GM12878 (cell line): Measurements from ENCODE around the gene PPP2R3A. TPM values are rescaled to one million over a fixed set of nuclear protein-coding genes. Genes with fewer than 3 reads are reported as not detected.

Experiments
- ATAC-seq: fragments of 200-7000 bp; cut with Tn5 transposase; 3 replicates; pipeline ENCODE4 v1.9.1; 2020; ENCODE audit warnings: mild to moderate bottlenecking, moderate library complexity
- BruUV-seq: library from RNA; stranded (reverse); fragments of 400-500 nt; replicated peaks from 2 replicates; lab custom pipeline; 2021; lab: Mats Ljungman, UMichigan
- CTCF ChIA-PET: fragments of 300-600 bp; sonication (Branson Sonifier 250); formaldehyde crosslinking; extraction: SDS; loops from one replicate; lab custom pipeline; 2021; ENCODE audit warnings: inconsistent platforms; lab: Yijun Ruan, JAX
- POLR2A ChIA-PET: fragments of 350-600 bp; formaldehyde crosslinking; extraction: SDS; loops from one replicate; lab custom pipeline; 2021; ENCODE audit warnings: inconsistent platforms; lab: Charles Lee
- RAD21 ChIA-PET: fragments of 300-600 bp; sonication (Branson Sonifier 250); formaldehyde crosslinking; loops from one replicate; lab custom pipeline; 2023; ENCODE audit warnings: antibody characterized with exemption; ENCODE audit not compliant: unreplicated experiment; lab: Charles Lee
- SMC1A ChIA-PET: fragments of 300-600 bp; sonication (Branson Sonifier 250); formaldehyde crosslinking; loops from one replicate; lab custom pipeline; 2023; ENCODE audit not compliant: unreplicated experiment, uncharacterized antibody; lab: Charles Lee
- DNase-seq: peaks from one replicate; pipeline ENCODE4 v3.0.0-alpha.2; 2011; ENCODE audit warnings: low read depth, low spot score
- FAIRE-seq: peaks from 3 replicates; lab custom pipeline; 2011; peaks lifted over from hg19 to GRCh38; lab: Jason Lieb, UNC
- H2AFZ ChIP-seq: 2 replicates; pipeline ENCODE4 v1.6.0; 2011; ENCODE audit warnings: low read depth, low read length, control low read depth; ENCODE audit not compliant: control insufficient read depth
- H3K27ac ChIP-seq: 2 replicates; pipeline ENCODE4 v1.5.1; 2011; ENCODE audit warnings: control low read depth; ENCODE audit not compliant: control insufficient read depth, insufficient read depth
- H3K27me3 ChIP-seq, 2 experiments: replicated peaks in 1 of 2; 2 replicates each; pipeline versions ENCODE4 v1.6.0 to v1.6.1; 2011; ENCODE audit warnings: low read length in 1 of 2; ENCODE audit not compliant: control insufficient read depth in 2 of 2, insufficient read depth in 2 of 2
- H3K36me3 ChIP-seq, 2 experiments: 2 replicates each; pipeline ENCODE4 v1.5.1; 2011; ENCODE audit warnings: low read length in 1 of 2; ENCODE audit not compliant: control insufficient read depth in 2 of 2, insufficient read depth in 2 of 2
- H3K4me1 ChIP-seq: 2 replicates; pipeline ENCODE4 v1.6.1; 2011; ENCODE audit warnings: mild to moderate bottlenecking, low read length, moderate library complexity, mixed read lengths; ENCODE audit not compliant: control insufficient read depth, insufficient read depth
- H3K4me2 ChIP-seq: 2 replicates; pipeline ENCODE4 v1.6.0; 2011; ENCODE audit warnings: control low read depth; ENCODE audit not compliant: control insufficient read depth, insufficient read depth
- H3K4me3 ChIP-seq: fragments of 200-600 bp; sonication (generic); 2 replicates; pipeline ENCODE4 v1.5.1; 2016
- H3K79me2 ChIP-seq: 2 replicates; pipeline ENCODE4 v1.6.0; 2011; ENCODE audit warnings: low read length; ENCODE audit not compliant: control insufficient read depth, insufficient read depth
- H3K9ac ChIP-seq: 2 replicates; pipeline ENCODE4 v1.8.0; 2011; ENCODE audit warnings: low read length, control low read depth, mixed read lengths; ENCODE audit not compliant: control insufficient read depth, insufficient read depth
- H3K9me3 ChIP-seq: replicated peaks from 3 replicates; pipeline ENCODE4 v1.5.1; 2011; ENCODE audit warnings: mild to moderate bottlenecking, low read length; ENCODE audit not compliant: control insufficient read depth, insufficient read depth
- H4K20me1 ChIP-seq: 2 replicates; pipeline ENCODE4 v1.6.0; 2011; ENCODE audit not compliant: control insufficient read depth, insufficient read depth
- CHD1 ChIP-seq: IDR thresholded peaks from 2 replicates; pipeline ENCODE4 v1.6.1; 2012; ENCODE audit warnings: low read depth, low read length, improper control_type of control experiment
- CREB1 ChIP-seq: IDR thresholded peaks from 2 replicates; pipeline ENCODE4 v1.6.1; 2012; ENCODE audit warnings: low read depth, mild to moderate bottlenecking, inconsistent platforms
- NFXL1 ChIP-seq: fragments of 450-650 bp; IDR thresholded peaks from 2 replicates; pipeline ENCODE4 v1.6.1; 2017; ENCODE audit warnings: antibody characterized with exemption, mild to moderate bottlenecking, borderline replicate concordance
- POLR2AphosphoS2 ChIP-seq: IDR thresholded peaks from 2 replicates; pipeline ENCODE4 v1.6.1; 2011; ENCODE audit warnings: low read depth, mild to moderate bottlenecking, low read length, improper control_type of control experiment, moderate library complexity
- RBBP5 ChIP-seq: fragments of 200-600 bp; sonication (generic); conservative IDR thresholded peaks from 2 replicates; pipeline ENCODE4 v1.6.1; 2016
- STAT1 ChIP-seq: fragments of 450-650 bp; conservative IDR thresholded peaks from 2 replicates; pipeline ENCODE4 v1.6.1; 2014; ENCODE audit warnings: antibody characterized with exemption, mild to moderate bottlenecking
- TARDBP ChIP-seq: IDR thresholded peaks from 2 replicates; pipeline ENCODE4 v1.6.1; 2016; ENCODE audit warnings: borderline replicate concordance
- WGBS: methylation state at CpG from one replicate; pipeline ENCODE4 v1.1.6; 2016; ENCODE audit warnings: low lambda C conversion rate; ENCODE audit not compliant: insufficient replicate concordance, insufficient coverage; ENCODE audit errors: missing lambda C conversion rate; 5-methylcytosine and 5-hydroxymethylcytosine counted together
- in situ Hi-C: fragments of 300-500 bp; cut with MboI; formaldehyde crosslinking; loops from 9 replicates; pipeline ENCODE4 v1.14.3; 2018; ENCODE audit warnings: mixed read lengths
- intact Hi-C: fragments of 100-400 bp; cut with micrococcal nuclease; formaldehyde crosslinking; loops from one replicate; pipeline ENCODE4 v1.14.2; 2022; ENCODE audit not compliant: unreplicated experiment
- polyA plus RNA-seq, 11 experiments: library from polyadenylated mRNA; depleted of rRNA in 4 of 11; unstranded in 6 of 11; stranded (reverse) in 5 of 11; fragments of >200 nt; fragmentation: Nextera tagmentation in 4 of 11; fragmentation: Illumina TruSeq in 1 of 11; extraction: Ambion mirVana in 4 of 11; extraction: Trizol in 1 of 11; gene quantifications; 1 replicate in 1 of 11; 2 replicates in 10 of 11; pipeline versions ENCODE4 v1.2.1 to v1.2.3, GENCODE V29; 2011 to 2016; ENCODE audit warnings: inconsistent platforms in 2 of 11, missing spikeins in 2 of 11, low read depth in 1 of 11
- total RNA-seq, 4 experiments: library from RNA; depleted of rRNA in 3 of 4; stranded (reverse); fragments of >200 nt in 3 of 4; fragmentation: Illumina TruSeq in 1 of 4; extraction: Trizol in 1 of 4; gene quantifications; 2 replicates each; pipeline versions ENCODE4 v1.2.1 to v1.2.3, GENCODE V29; 2013 to 2021

Gene PPP2R3A
- total and polyA plus RNA-seq, 10 of the 15 experiments (the other 5 are each of a cell fraction or from before 2014, with no cell fraction given), result under 0.01 to 0.16 (median 0.06) TPM; not detected in 5

- no peak for TF ChIP-seq NFXL1
- TF ChIP-seq STAT1, result no peak
- no peak for TF ChIP-seq TARDBP
- TF ChIP-seq CHD1, result no peak
- TF ChIP-seq, all 136 proteins: peak for 0
These were observed 212.3 kb downstream of the PPP2R3A start (continued) for GRCh38 chr3:136177876-136178275.

- H3K27ac ChIP-seq, result no peak overlapping the region
- SMC1A ChIA-PET, result interaction anchor here (0.6 to 2.7 kb wide), 5 partner anchors 9 to 1150 kb away, joined by 3 to 14 read pairs (median 3); no protein-coding TSS in a partner anchor
- ATAC-seq (no peak), DNase-seq (no peak), FAIRE-seq (no peak)
- intact Hi-C loops (no loop called here), in situ Hi-C loops (no loop called here)
- H3K27me3 ChIP-seq, result no peaks in the 10 kb centered on the region
- no peaks in the 10 kb centered on the region; a peak in 1 of 4 replicates for H3K36me3 ChIP-seq
- H3K4me3 ChIP-seq, result no peak overlapping the region
- H3K4me1 ChIP-seq, result peaks cover 6% of the 10 kb centered on the region; the same call in 1 of the 2 replicates
- no peaks in the 10 kb centered on the region; the same call in 2 of the 3 replicates for H3K9me3 ChIP-seq
- H3K4me2 ChIP-seq, result no peak overlapping the region
- no peak overlapping the region for H3K9ac ChIP-seq
- POLR2A ChIA-PET, result interaction anchor here (1.7 kb wide), 1 partner anchor 13 kb away, joined by 5 read pairs; no protein-coding TSS in a partner anchor
- peaks cover 97% of the 10 kb centered on the region for H3K79me2 ChIP-seq
- 73% methylated on average over 8 of the region's 8 CpGs for WGBS
- TF ChIP-seq RBBP5 (no peak), POLR2AphosphoS2 (no peak), CREB1 (no peak)
- no TSS peak for BruUV-seq
- H2AFZ ChIP-seq, result no peak overlapping the region
- CTCF ChIA-PET, result interaction anchor here (1.1 to 1.2 kb wide), 2 partner anchors 10 to 69 kb away, joined by 3 read pairs; partner anchors contain the start of gene PCCB
- H4K20me1 ChIP-seq, result peaks cover 14% of the 10 kb centered on the region
- RAD21 ChIA-PET, result interaction anchor here (1.0 kb wide), 1 partner anchor 571 kb away, joined by 3 read pairs; the partner anchor contains the start of gene STAG1
These were observed 216.2 kb downstream of the PPP2R3A start for GRCh38 chr3:136181741-136182140.
